Measurements from ENCODE around the gene NLRC3. TPM values are rescaled to one million over a fixed set of nuclear protein-coding genes. Genes with fewer than 3 reads are reported as not detected.

Gene NLRC3, protein sequence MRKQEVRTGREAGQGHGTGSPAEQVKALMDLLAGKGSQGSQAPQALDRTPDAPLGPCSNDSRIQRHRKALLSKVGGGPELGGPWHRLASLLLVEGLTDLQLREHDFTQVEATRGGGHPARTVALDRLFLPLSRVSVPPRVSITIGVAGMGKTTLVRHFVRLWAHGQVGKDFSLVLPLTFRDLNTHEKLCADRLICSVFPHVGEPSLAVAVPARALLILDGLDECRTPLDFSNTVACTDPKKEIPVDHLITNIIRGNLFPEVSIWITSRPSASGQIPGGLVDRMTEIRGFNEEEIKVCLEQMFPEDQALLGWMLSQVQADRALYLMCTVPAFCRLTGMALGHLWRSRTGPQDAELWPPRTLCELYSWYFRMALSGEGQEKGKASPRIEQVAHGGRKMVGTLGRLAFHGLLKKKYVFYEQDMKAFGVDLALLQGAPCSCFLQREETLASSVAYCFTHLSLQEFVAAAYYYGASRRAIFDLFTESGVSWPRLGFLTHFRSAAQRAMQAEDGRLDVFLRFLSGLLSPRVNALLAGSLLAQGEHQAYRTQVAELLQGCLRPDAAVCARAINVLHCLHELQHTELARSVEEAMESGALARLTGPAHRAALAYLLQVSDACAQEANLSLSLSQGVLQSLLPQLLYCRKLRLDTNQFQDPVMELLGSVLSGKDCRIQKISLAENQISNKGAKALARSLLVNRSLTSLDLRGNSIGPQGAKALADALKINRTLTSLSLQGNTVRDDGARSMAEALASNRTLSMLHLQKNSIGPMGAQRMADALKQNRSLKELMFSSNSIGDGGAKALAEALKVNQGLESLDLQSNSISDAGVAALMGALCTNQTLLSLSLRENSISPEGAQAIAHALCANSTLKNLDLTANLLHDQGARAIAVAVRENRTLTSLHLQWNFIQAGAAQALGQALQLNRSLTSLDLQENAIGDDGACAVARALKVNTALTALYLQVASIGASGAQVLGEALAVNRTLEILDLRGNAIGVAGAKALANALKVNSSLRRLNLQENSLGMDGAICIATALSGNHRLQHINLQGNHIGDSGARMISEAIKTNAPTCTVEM
- 4.0 and 13.4 TPM in 2 replicates for total RNA-seq

GRCh38 chr16:3577302-3577752 is at the start of gene NLRC3:
Gene NLRC3 (minus strand): TSS chr16:3577403. CDS start chr16:3565036, 12,367 bp downstream.

GRCh38 chr16:3611146-3611975 is 34.2 kb upstream of the NLRC3 start, which contains the start of gene SLX4:
Gene SLX4 (minus strand): TSS chr16:3611606. CDS start chr16:3608964, 2,642 bp downstream.

GRCh38 chr16:3495176-3495575 is 82.0 kb downstream of the NLRC3 start, which contains the start of gene C16orf90:
Gene C16orf90 (minus strand): TSS chr16:3495489. CDS start chr16:3495421, 68 bp downstream.

Other genes starting within 250 kb of the NLRC3 start
- gene OR2C1, start 221.5 kb downstream of the NLRC3 start, total RNA-seq, result 0.09 and 0.11 TPM in 2 replicates
- 10.1 and 12.2 TPM in 2 replicates for gene ZSCAN32, start 176.4 kb downstream of the NLRC3 start, total RNA-seq
- gene ZNF174, start 176.2 kb downstream of the NLRC3 start, total RNA-seq, result 5.1 and 6.2 TPM in 2 replicates
- gene ZNF597, start 133.9 kb downstream of the NLRC3 start, total RNA-seq, result 2.8 and 2.9 TPM in 2 replicates
- 13.1 and 13.7 TPM in 2 replicates for gene NAA60, start 133.7 kb downstream of the NLRC3 start, total RNA-seq
- gene C16orf90, start 81.9 kb downstream of the NLRC3 start, total RNA-seq, result not detected in 2 replicates
- gene CLUAP1, start 76.4 kb downstream of the NLRC3 start, total RNA-seq, result 8.1 and 12.8 TPM in 2 replicates
- gene SLX4, start 34.2 kb upstream of the NLRC3 start, total RNA-seq, result 0.98 and 2.1 TPM in 2 replicates
- gene DNASE1, start 77.3 kb upstream of the NLRC3 start, total RNA-seq, result 6.0 and 14.2 TPM in 2 replicates
- gene TRAP1, start 140.1 kb upstream of the NLRC3 start, total RNA-seq, result 35.1 and 66.7 TPM in 2 replicates

Data from dermis lymphatic vessel endothelial cell (primary cell).